MM.1S (cell line): Measurements from ENCODE around the gene NKX6-2.
"Not testable (repeated sequence)": the region's sequence is repeated elsewhere in the genome, so short reads cannot be mapped to it uniquely, and the experiment has no call there.

Experiments
- DNase-seq: peaks from one replicate; pipeline ENCODE4 v3.0.0-alpha.2; 2015
- H2AFZ ChIP-seq: fragments of 300-600 bp; sonication (generic); 2 replicates; pipeline ENCODE4 v1.6.0; 2016; ENCODE audit warnings: antibody characterized with exemption, low read length
- H3F3A ChIP-seq: fragments of 300-600 bp; sonication (generic); 2 replicates; pipeline ENCODE4 v1.6.1; 2016; ENCODE audit warnings: mild to moderate bottlenecking, antibody characterized with exemption, low read length, moderate library complexity, mixed read lengths; ENCODE audit not compliant: insufficient read depth
- H3K27ac ChIP-seq: fragments of 300-600 bp; sonication (generic); 2 replicates; pipeline ENCODE4 v1.5.1; 2016; ENCODE audit warnings: mild to moderate bottlenecking, low read length
- H3K27me3 ChIP-seq: fragments of 300-600 bp; sonication (generic); replicated peaks from 2 replicates; pipeline ENCODE4 v1.6.0; 2016; ENCODE audit warnings: low read length; ENCODE audit not compliant: insufficient read depth
- H3K36me3 ChIP-seq: fragments of 300-600 bp; sonication (generic); replicated peaks from 2 replicates; pipeline ENCODE4 v1.6.1; 2016; ENCODE audit warnings: mild to moderate bottlenecking, low read length, mixed read lengths; ENCODE audit not compliant: insufficient read depth
- H3K4me1 ChIP-seq: fragments of 300-600 bp; sonication (generic); 2 replicates; pipeline ENCODE4 v1.6.1; 2016; ENCODE audit warnings: low read length, mixed read lengths
- H3K4me2 ChIP-seq: fragments of 300-600 bp; sonication (generic); 2 replicates; pipeline ENCODE4 v1.6.0; 2016; ENCODE audit warnings: low read depth, low read length
- H3K4me3 ChIP-seq: fragments of 300-600 bp; sonication (generic); 2 replicates; pipeline ENCODE4 v1.5.1; 2016; ENCODE audit warnings: low read length, mixed read lengths
- H3K79me2 ChIP-seq: fragments of 300-600 bp; sonication (generic); 2 replicates; pipeline ENCODE4 v1.6.1; 2016; ENCODE audit warnings: mixed run types, low read length, mixed read lengths
- H3K9ac ChIP-seq: fragments of 300-600 bp; sonication (generic); 2 replicates; pipeline ENCODE4 v1.6.1; 2016; ENCODE audit warnings: low read length, mixed read lengths
- H3K9me2 ChIP-seq: fragments of 300-600 bp; sonication (generic); replicated peaks from 2 replicates; pipeline ENCODE4 v1.6.1; 2016; ENCODE audit warnings: mild to moderate bottlenecking, low read length, mixed read lengths; ENCODE audit not compliant: insufficient read depth
- H3K9me3 ChIP-seq: fragments of 300-600 bp; sonication (generic); replicated peaks from 2 replicates; pipeline ENCODE4 v1.6.1; 2016; ENCODE audit warnings: mild to moderate bottlenecking, low read length, mixed read lengths; ENCODE audit not compliant: insufficient read depth
- H4K20me1 ChIP-seq: fragments of 300-600 bp; sonication (generic); 2 replicates; pipeline ENCODE4 v1.6.1; 2016; ENCODE audit warnings: mild to moderate bottlenecking, low read length, moderate library complexity, mixed read lengths; ENCODE audit not compliant: insufficient read depth
- CTCF ChIP-seq: fragments of 300-600 bp; sonication (generic); IDR thresholded peaks from 2 replicates; pipeline ENCODE4 v1.5.1; 2016; ENCODE audit warnings: antibody characterized with exemption, low read length, mixed read lengths
- EZH2 ChIP-seq: fragments of 300-600 bp; sonication (generic); optimal IDR thresholded peaks from 2 replicates; pipeline ENCODE3; 2017; ENCODE audit warnings: low read depth, mild to moderate bottlenecking, antibody characterized with exemption, low read length, mixed read lengths
- EZH2phosphoT487 ChIP-seq: fragments of 300-600 bp; sonication (generic); IDR thresholded peaks from 2 replicates; pipeline ENCODE4 v1.6.1; 2018; ENCODE audit warnings: antibody characterized with exemption, low read length

The NKX6-2 gene

GRCh38 chr10:132744839-132745238 lies 41.1 kb downstream of the NKX6-2 start:
- Histone ChIP-seq H4K20me1 (no peaks in the 10 kb centered on the region), H3K4me3 (no peak overlapping the region), H3K36me3 (no peaks in the 10 kb centered on the region), H3K9me3 (no peaks in the 10 kb centered on the region), H3K4me2 (no peak overlapping the region), H3K9ac (no peak overlapping the region), H3K9me2 (no peaks in the 10 kb centered on the region), H2AFZ (no peak overlapping the region), H3K27ac (no peak overlapping the region), H3K4me1 (no peaks in the 10 kb centered on the region), H3K27me3 (no peaks in the 10 kb centered on the region), H3K79me2 (no peaks in the 10 kb centered on the region), H3F3A (no peaks in the 10 kb centered on the region)
- no peak for TF ChIP-seq EZH2phosphoT487
- no peak for DNase-seq

- no peak for TF ChIP-seq EZH2
- TF ChIP-seq CTCF, result no peak
- TF ChIP-seq EZH2phosphoT487, result no peak
- H3K4me1 ChIP-seq, result no peaks in the 10 kb centered on the region
- no peak overlapping the region for H3K9ac ChIP-seq
- H4K20me1 ChIP-seq, result no peaks in the 10 kb centered on the region
- no peak overlapping the region for H2AFZ ChIP-seq
- no peak for DNase-seq
- H3K27me3 ChIP-seq, result no peaks in the 10 kb centered on the region
- H3K27ac ChIP-seq, result no peak overlapping the region
- H3K79me2 ChIP-seq, result no peaks in the 10 kb centered on the region
- no peak overlapping the region for H3K4me2 ChIP-seq
- H3K36me3 ChIP-seq, result no peaks in the 10 kb centered on the region
- H3K4me3 ChIP-seq, result no peak overlapping the region
- H3K9me2 ChIP-seq, result no peaks in the 10 kb centered on the region
- H3F3A ChIP-seq, result no peaks in the 10 kb centered on the region
- H3K9me3 ChIP-seq, result no peaks in the 10 kb centered on the region
Measured at GRCh38 chr10:132743925-132744490, 41.9 kb downstream of the NKX6-2 start.

- H3K9me2 ChIP-seq, H3K4me3 ChIP-seq, H3K79me2 ChIP-seq, H3K36me3 ChIP-seq, H3F3A ChIP-seq, H3K9me3 ChIP-seq, H3K4me1 ChIP-seq, H4K20me1 ChIP-seq, H3K9ac ChIP-seq, H2AFZ ChIP-seq, H3K4me2 ChIP-seq, DNase-seq, H3K27me3 ChIP-seq, H3K27ac ChIP-seq: not testable (repeated sequence)
Measured at GRCh38 chr10:132743196-132743924, 42.6 kb downstream of the NKX6-2 start.

GRCh38 chr10:132742837-132743194 lies 43.1 kb downstream of the NKX6-2 start:
- no peak overlapping the region for H3K4me3 ChIP-seq
- no peak for DNase-seq
- no peaks in the 10 kb centered on the region for H3K9me3 ChIP-seq
- no peak overlapping the region for H2AFZ ChIP-seq
- H3K27ac ChIP-seq, result no peak overlapping the region
- H4K20me1 ChIP-seq, result no peaks in the 10 kb centered on the region
- no peaks in the 10 kb centered on the region for H3F3A ChIP-seq
- no peaks in the 10 kb centered on the region for H3K4me1 ChIP-seq
- H3K79me2 ChIP-seq, result no peaks in the 10 kb centered on the region
- TF ChIP-seq EZH2phosphoT487 (no peak), EZH2 (no peak), CTCF (no peak)
- no peaks in the 10 kb centered on the region for H3K27me3 ChIP-seq
- no peak overlapping the region for H3K9ac ChIP-seq
- no peaks in the 10 kb centered on the region for H3K9me2 ChIP-seq
- H3K4me2 ChIP-seq, result no peak overlapping the region
- H3K36me3 ChIP-seq, result no peaks in the 10 kb centered on the region
